HCT116 (cell line): Measurements from ENCODE around the gene FBXO47. TPM values are rescaled to one million over a fixed set of nuclear protein-coding genes. Genes with fewer than 3 reads are reported as not detected.

ENCODE experiments used
- ATAC-seq: fragments of 200-7000 bp; cut with Tn5 transposase; 2 replicates; pipeline ENCODE4 v1.9.1; 2020; ENCODE audit warnings: mild to moderate bottlenecking, moderate library complexity
- BruUV-seq: library from RNA; stranded (reverse); fragments of 400-500 nt; replicated peaks from 2 replicates; lab custom pipeline; 2021; lab: Mats Ljungman, UMichigan
- CTCF ChIA-PET: fragments of 300-600 bp; sonication (Branson Sonifier 250); formaldehyde crosslinking; loops from one replicate; lab custom pipeline; 2021; ENCODE audit warnings: antibody characterized with exemption; lab: Charles Lee
- POLR2A ChIA-PET: fragments of 300-600, 350-600 bp; sonication (Branson Sonifier 250); formaldehyde crosslinking; loops from one replicate; lab custom pipeline; 2021; ENCODE audit warnings: antibody characterized with exemption; lab: Charles Lee
- RAD21 ChIA-PET, 2 experiments: fragments of 300-600 bp; sonication (Branson Sonifier 250); formaldehyde crosslinking; loops; one replicate each; lab custom pipeline; 2023; ENCODE audit warnings: low total read pairs in 2 of 2; ENCODE audit not compliant: uncharacterized antibody in 2 of 2, unreplicated experiment in 2 of 2, low non-redundant PET in 1 of 2; lab: Charles Lee
- DNase-seq: peaks from one replicate; pipeline ENCODE4 v3.0.0-alpha.2; 2010; ENCODE audit warnings: low read depth, low spot score
- H2AFZ ChIP-seq: fragments of 200-600 bp; shearing (Covaris generic), sonication (generic); 2 replicates; pipeline ENCODE4 v1.6.1; 2017; ENCODE audit warnings: low read depth, mixed run types, mixed read lengths, antibody characterized with exemption, low read length; ENCODE audit not compliant: poor library complexity, severe bottlenecking
- H3K27ac ChIP-seq: 2 replicates; pipeline ENCODE4 v1.5.1; 2012; ENCODE audit warnings: low read depth, low read length
- H3K27me3 ChIP-seq: fragments of 200-600 bp; sonication (generic); 2 replicates; pipeline ENCODE4 v1.6.1; 2016; ENCODE audit warnings: mixed run types, low read length, mixed read lengths; ENCODE audit not compliant: insufficient read depth
- H3K36me3 ChIP-seq, 2 experiments: fragments of 200-500 bp in 1 of 2; fragments of 200-600 bp in 1 of 2; sonication (Bioruptor generic) in 1 of 2; sonication (generic) in 1 of 2; 2 replicates each; pipeline versions ENCODE4 v1.5.1 to v1.6.1; 2014 to 2016; ENCODE audit warnings: low read length in 2 of 2, inconsistent platforms in 1 of 2, mixed read lengths in 1 of 2, mixed run types in 1 of 2; ENCODE audit not compliant: insufficient read depth in 2 of 2, control insufficient read depth in 1 of 2
- H3K4me1 ChIP-seq, 2 experiments: fragments of 200-600 bp in 1 of 2; sonication (generic) in 1 of 2; 2 replicates each; pipeline versions ENCODE4 v1.5.1 to v1.6.1; 2012 to 2017; ENCODE audit warnings: low read length in 2 of 2, inconsistent platforms in 1 of 2, mild to moderate bottlenecking in 1 of 2, mixed read lengths in 1 of 2, mixed run types in 1 of 2, moderate library complexity in 1 of 2; ENCODE audit not compliant: insufficient read depth in 2 of 2, control insufficient read depth in 1 of 2
- H3K4me2 ChIP-seq: fragments of 200-600 bp; sonication (generic); 2 replicates; pipeline ENCODE4 v1.6.1; 2017; ENCODE audit warnings: mixed run types, low read length, mixed read lengths
- H3K4me3 ChIP-seq, 2 experiments: fragments of 200-600 bp in 1 of 2; sonication (generic) in 1 of 2; replicated peaks in 1 of 2; 2 replicates each; pipeline ENCODE4 v1.5.1; 2011 to 2016; ENCODE audit warnings: low read length in 2 of 2, control low read depth in 1 of 2, low read depth in 1 of 2, mild to moderate bottlenecking in 1 of 2, mixed read lengths in 1 of 2, mixed run types in 1 of 2
- H3K79me2 ChIP-seq: fragments of 200-600 bp; sonication (generic); 2 replicates; pipeline ENCODE4 v1.6.1; 2017; ENCODE audit warnings: mild to moderate bottlenecking, mixed run types, low read length, moderate library complexity, mixed read lengths; ENCODE audit not compliant: insufficient read depth
- H3K9ac ChIP-seq: fragments of 200-600 bp; sonication (generic); 2 replicates; pipeline ENCODE4 v1.6.1; 2016; ENCODE audit warnings: low read length, mixed read lengths
- H3K9me2 ChIP-seq: fragments of 200-600 bp; sonication (generic), shearing (Covaris generic); 2 replicates; pipeline ENCODE4 v1.6.1; 2017; ENCODE audit warnings: mixed run types, mild to moderate bottlenecking, moderate library complexity; ENCODE audit not compliant: insufficient read depth
- H3K9me3 ChIP-seq, 2 experiments: fragments of 200-500 bp in 1 of 2; fragments of 200-600 bp in 1 of 2; sonication (Bioruptor generic) in 1 of 2; sonication (generic) in 1 of 2; 2 replicates each; pipeline ENCODE4 v1.6.1; 2014 to 2017; ENCODE audit warnings: low read length in 2 of 2, mixed read lengths in 2 of 2, inconsistent platforms in 1 of 2, low read depth in 1 of 2, mild to moderate bottlenecking in 1 of 2, mixed run types in 1 of 2, moderate library complexity in 1 of 2; ENCODE audit not compliant: control insufficient read depth in 1 of 2, insufficient read depth in 1 of 2
- H4K20me1 ChIP-seq: fragments of 200-600 bp; sonication (generic), shearing (Covaris generic); 2 replicates; pipeline ENCODE4 v1.6.1; 2017; ENCODE audit warnings: mixed run types, mild to moderate bottlenecking, moderate library complexity; ENCODE audit not compliant: insufficient read depth
- EZH2 ChIP-seq: fragments of 200-600 bp; sonication (generic); IDR thresholded peaks from 2 replicates; pipeline ENCODE4 v1.6.1; 2017; ENCODE audit warnings: antibody characterized with exemption, mixed run types
- FOSL1 ChIP-seq: IDR thresholded peaks from 2 replicates; pipeline ENCODE4 v1.6.1; 2012; ENCODE audit warnings: low read depth
- JUND ChIP-seq: IDR thresholded peaks from 2 replicates; pipeline ENCODE4 v1.6.1; 2012
- POLR2AphosphoS5 ChIP-seq: IDR thresholded peaks from 2 replicates; pipeline ENCODE4 v1.6.1; 2011; ENCODE audit warnings: mild to moderate bottlenecking, low read depth, low read length, moderate library complexity
- SP1 ChIP-seq: IDR thresholded peaks from 2 replicates; pipeline ENCODE4 v1.6.1; 2012; ENCODE audit warnings: low read depth
- SRF ChIP-seq: IDR thresholded peaks from 2 replicates; pipeline ENCODE4 v1.6.1; 2012; ENCODE audit warnings: low read depth
- ZFX ChIP-seq: fragments of 450-650 bp; IDR thresholded peaks from 2 replicates; pipeline ENCODE4 v1.6.1; 2017
- intact Hi-C: fragments of 100-400 bp; cut with micrococcal nuclease; formaldehyde crosslinking; loops from 2 replicates; pipeline ENCODE4 v1.10.0; 2022
- total RNA-seq: library from RNA; stranded (reverse); gene quantifications from one replicate; pipeline ENCODE4 v1.2.1, GENCODE V29; 2021; ENCODE audit not compliant: unreplicated experiment

Gene FBXO47
- total RNA-seq, 1 experiment from 2014 or later: not detected

DNA sequence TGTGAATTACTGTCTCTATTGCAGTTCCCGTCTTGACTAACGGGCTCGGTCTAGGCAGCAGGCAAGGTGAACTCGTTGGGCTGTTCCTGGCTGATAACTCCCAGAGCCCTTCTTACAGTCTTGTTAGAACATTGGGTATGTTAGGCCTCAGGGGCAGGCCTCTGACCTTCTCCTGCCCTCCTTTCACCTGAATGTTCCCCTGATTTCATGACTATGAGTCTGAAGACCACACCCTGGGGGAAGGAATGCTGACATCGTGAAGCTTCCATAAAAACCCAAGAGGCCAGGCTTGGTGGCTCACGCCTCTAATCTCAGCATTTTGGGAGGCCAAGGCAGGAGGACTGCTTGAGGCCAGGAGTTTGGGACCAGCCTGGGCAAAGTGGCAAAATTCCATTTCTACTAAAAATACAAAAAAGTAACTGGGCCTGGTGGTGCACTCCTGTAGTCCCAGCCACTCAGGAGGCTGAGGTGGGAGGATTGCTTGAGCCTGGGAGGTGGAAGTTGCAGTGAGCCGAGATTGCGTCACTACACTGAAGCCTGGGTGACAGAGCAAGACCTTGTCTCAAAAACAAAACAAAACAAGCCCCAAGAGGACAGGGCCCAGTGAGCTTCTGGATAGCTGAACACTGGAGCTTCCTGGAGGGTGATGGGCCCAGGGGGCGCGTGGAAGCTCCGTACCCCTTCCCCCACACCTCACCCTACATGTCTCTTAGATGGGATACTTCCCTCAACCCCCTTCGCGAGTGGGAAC is 47.8 kb upstream of the FBXO47 start:
- Histone ChIP-seq H4K20me1 (no peaks in the 10 kb centered on the region), H3K9ac (no peak overlapping the region), H3K27ac (no peak overlapping the region), H3K9me2 (no peaks in the 10 kb centered on the region), H3K27me3 (no peaks in the 10 kb centered on the region), H3K4me3 (no peak overlapping the region), H3K4me1 (peaks cover 8 to 16% of the 10 kb centered on the region in 2 experiments; a peak in 3 of 4 replicates), H3K79me2 (no peaks in the 10 kb centered on the region), H3K36me3 (no peaks in the 10 kb centered on the region), H2AFZ (peak overlapping the region; percentile 70), H3K4me2 (peak overlapping the region; percentile 34; the same call in 1 of the 2 replicates), H3K9me3 (no peaks in the 10 kb centered on the region)
- intact Hi-C loops: no loop called here
- ATAC-seq (peak; percentile 27; the same call in 1 of the 2 replicates), DNase-seq (no peak)
- RAD21 ChIA-PET: no interaction called here
- TF ChIP-seq POLR2AphosphoS5 (no peak), SRF (no peak), FOSL1 (0 out of 2 replicates have a peak, but pooled peaks have one; percentile 0), ZFX (peak; percentile 32; the same call in 1 of the 2 replicates), JUND (no peak), EZH2 (no peak)
- CTCF ChIA-PET: interaction anchor here (0.9 kb wide), 1 partner anchor 31 kb away, joined by 3 read pairs; no protein-coding TSS in a partner anchor
- POLR2A ChIA-PET: no interaction called here
- BruUV-seq: no TSS peak

- DNase-seq: no peak
- Histone ChIP-seq H3K27me3 (no peaks in the 10 kb centered on the region), H3K4me1 (peaks cover 8 to 16% of the 10 kb centered on the region in 2 experiments; a peak in 3 of 4 replicates), H3K36me3 (no peaks in the 10 kb centered on the region), H4K20me1 (no peaks in the 10 kb centered on the region), H3K4me3 (no peak overlapping the region), H3K9me3 (no peaks in the 10 kb centered on the region), H3K27ac (no peak overlapping the region), H3K4me2 (peak overlapping the region; percentile 34; the same call in 1 of the 2 replicates), H3K9me2 (no peaks in the 10 kb centered on the region), H2AFZ (peak overlapping the region; percentile 70), H3K9ac (no peak overlapping the region), H3K79me2 (no peaks in the 10 kb centered on the region)
- peak; percentile 61 for ATAC-seq
- TF ChIP-seq SP1: no peak
- 0 out of 2 replicates have a peak, but pooled peaks have one; percentile 23 for TF ChIP-seq FOSL1
- RAD21 ChIA-PET: no interaction called here
- intact Hi-C loops: no loop called here
- BruUV-seq: no TSS peak
- POLR2A ChIA-PET: no interaction called here
- CTCF ChIA-PET: interaction anchor here (0.9 kb wide), 1 partner anchor 30 kb away, joined by 3 read pairs; no protein-coding TSS in a partner anchor
Observed at GRCh38 chr17:39014044-39014794, 47.0 kb upstream of the FBXO47 start.
